Measurements from ENCODE around the gene RSKR.

GRCh38 chr17:28655160-28655559, 41.2 kb upstream of the RSKR start:
- no peak for TF ChIP-seq CTCF (IDR thresholded peaks at IDR 0.05; ENCODE audit: low read length)
- no peak for TF ChIP-seq EZH2 (IDR thresholded peaks at IDR 0.05; ENCODE audit: borderline replicate concordance, low read length)
